ENCODE data around the gene ACTG1.

Gene ACTG1

GRCh38 chr17:81483085-81483861, 29.3 kb downstream of the ACTG1 start:
- DNase-seq (ENCODE audit: extremely low read depth in 1 of 2, low read depth in 1 of 2), result no peak

- no peak for DNase-seq (ENCODE audit: extremely low read depth in 1 of 2, low read depth in 1 of 2)
These were observed 29.9 kb downstream of the ACTG1 start for GRCh38 chr17:81482673-81483072.

GRCh38 chr17:81481815-81482505, 30.6 kb downstream of the ACTG1 start:
- no peak for DNase-seq (ENCODE audit: extremely low read depth in 1 of 2, low read depth in 1 of 2)

- no peak for DNase-seq (ENCODE audit: extremely low read depth in 1 of 2, low read depth in 1 of 2)
These were observed 31.4 kb downstream of the ACTG1 start for GRCh38 chr17:81481073-81481799.

- DNase-seq (ENCODE audit: extremely low read depth in 1 of 2, low read depth in 1 of 2), result no peak
These were observed 32.2 kb downstream of the ACTG1 start for GRCh38 chr17:81480140-81481072.

GRCh38 chr17:81479175-81480071, 33.2 kb downstream of the ACTG1 start:
- DNase-seq (ENCODE audit: extremely low read depth in 1 of 2, low read depth in 1 of 2), result no peak

- DNase-seq (ENCODE audit: extremely low read depth in 1 of 2, low read depth in 1 of 2), result no peak
These were observed 34.5 kb downstream of the ACTG1 start for GRCh38 chr17:81478119-81478518.

- no peak for DNase-seq (ENCODE audit: extremely low read depth in 1 of 2, low read depth in 1 of 2)
These were observed 35.4 kb downstream of the ACTG1 start for GRCh38 chr17:81477173-81477572.

- no peak for DNase-seq (ENCODE audit: extremely low read depth in 1 of 2, low read depth in 1 of 2)
These were observed 36.0 kb downstream of the ACTG1 start for GRCh38 chr17:81476635-81477034.

- no peak for DNase-seq (ENCODE audit: extremely low read depth in 1 of 2, low read depth in 1 of 2)
These were observed 36.5 kb downstream of the ACTG1 start for GRCh38 chr17:81476097-81476496.

GRCh38 chr17:81474958-81475357, 37.6 kb downstream of the ACTG1 start:
- no peak for DNase-seq (ENCODE audit: extremely low read depth in 1 of 2, low read depth in 1 of 2)

- DNase-seq (ENCODE audit: extremely low read depth in 1 of 2, low read depth in 1 of 2), result no peak
These were observed 39.6 kb downstream of the ACTG1 start for GRCh38 chr17:81473019-81473418.

GRCh38 chr17:81471818-81472456, 40.7 kb downstream of the ACTG1 start:
- no peak for DNase-seq (ENCODE audit: extremely low read depth in 1 of 2, low read depth in 1 of 2)

GRCh38 chr17:81470944-81471817, 41.4 kb downstream of the ACTG1 start:
- DNase-seq (ENCODE audit: extremely low read depth in 1 of 2, low read depth in 1 of 2), result no peak

- no peak for DNase-seq (ENCODE audit: extremely low read depth in 1 of 2, low read depth in 1 of 2)
These were observed 42.2 kb downstream of the ACTG1 start for GRCh38 chr17:81470270-81470943.

GRCh38 chr17:81469266-81469665, 43.3 kb downstream of the ACTG1 start:
- DNase-seq (ENCODE audit: extremely low read depth in 1 of 2, low read depth in 1 of 2), result no peak

GRCh38 chr17:81468770-81469121, 43.9 kb downstream of the ACTG1 start:
- no peak for DNase-seq (ENCODE audit: extremely low read depth in 1 of 2, low read depth in 1 of 2)
